HepG2 (cell line): ENCODE data around the gene ATP11A. TPM values are rescaled to one million over a fixed set of nuclear protein-coding genes. Genes with fewer than 3 reads are reported as not detected.
A peak's percentile ranks its signal among the peaks of the same experiment; 100 is the strongest.

Source experiments
- ARID4A ChIP-seq: sonication (generic); formaldehyde crosslinking; IDR thresholded peaks from 2 replicates; pipeline ENCODE4 v1.5.0; 2020; ENCODE audit warnings: mild to moderate bottlenecking, missing genetic modification reagents, borderline replicate concordance
- EEA1 ChIP-seq: sonication (generic); formaldehyde crosslinking; IDR thresholded peaks from 2 replicates; pipeline ENCODE4 v1.5.1; 2020; ENCODE audit warnings: mild to moderate bottlenecking, missing genetic modification reagents, borderline replicate concordance
- EHMT2 ChIP-seq: fragments of 200-600 bp; sonication (generic); IDR thresholded peaks from 2 replicates; pipeline ENCODE4 v1.7.0; 2017; ENCODE audit warnings: antibody characterized with exemption, low read depth, low read length, borderline replicate concordance
- ETV6 ChIP-seq: sonication (generic); formaldehyde crosslinking; conservative IDR thresholded peaks from 2 replicates; pipeline ENCODE4 v1.4.0; 2020; ENCODE audit warnings: missing genetic modification reagents
- FOXO1 ChIP-seq: sonication (generic); formaldehyde crosslinking; IDR thresholded peaks from 2 replicates; pipeline ENCODE4 v1.4.0; 2020; ENCODE audit warnings: missing genetic modification reagents
- KDM4B ChIP-seq: sonication (generic); formaldehyde crosslinking; IDR thresholded peaks from 2 replicates; pipeline ENCODE4 v1.4.0; 2020; ENCODE audit warnings: missing genetic modification reagents
- SKIL ChIP-seq: sonication (generic); formaldehyde crosslinking; IDR thresholded peaks from 2 replicates; pipeline ENCODE4 v1.8.0; 2022; ENCODE audit warnings: missing genetic modification reagents, mild to moderate bottlenecking, moderate library complexity, borderline replicate concordance
- SOX13 ChIP-seq, 3 experiments: fragments of 450-650 bp in 1 of 3; sonication (generic) in 1 of 3; formaldehyde crosslinking in 1 of 3; IDR thresholded peaks in 2 of 3; conservative IDR thresholded peaks in 1 of 3; 2 replicates each; pipeline versions ENCODE4 v1.5.0 to v1.6.1; 2016 to 2020; ENCODE audit warnings: antibody characterized with exemption in 1 of 3, mild to moderate bottlenecking in 1 of 3, missing compliant biosample characterization in 1 of 3, missing genetic modification reagents in 1 of 3, moderate library complexity in 1 of 3
- TFDP2 ChIP-seq: sonication (generic); formaldehyde crosslinking; IDR thresholded peaks from 2 replicates; pipeline ENCODE4 v1.4.0; 2020; ENCODE audit warnings: missing genetic modification reagents
- ZNF280B ChIP-seq: sonication (generic); formaldehyde crosslinking; IDR thresholded peaks from 2 replicates; pipeline ENCODE4 v1.5.0; 2020; ENCODE audit warnings: missing genetic modification reagents, mild to moderate bottlenecking, borderline replicate concordance
- ZNF432 ChIP-seq: sonication (generic); formaldehyde crosslinking; IDR thresholded peaks from 2 replicates; pipeline ENCODE4 v1.5.0; 2020; ENCODE audit warnings: missing genetic modification reagents, mild to moderate bottlenecking, borderline replicate concordance
- ZNF446 ChIP-seq: sonication (generic); formaldehyde crosslinking; IDR thresholded peaks from 2 replicates; pipeline ENCODE4 v1.5.0; 2020; ENCODE audit warnings: mild to moderate bottlenecking, missing genetic modification reagents
- ZNF672 ChIP-seq: sonication (generic); formaldehyde crosslinking; IDR thresholded peaks from 2 replicates; pipeline ENCODE4 v1.8.1; 2022; ENCODE audit warnings: missing genetic modification reagents
- ZNF709 ChIP-seq: sonication (generic); formaldehyde crosslinking; IDR thresholded peaks from 2 replicates; pipeline ENCODE4 v1.5.0; 2020; ENCODE audit warnings: mild to moderate bottlenecking, missing genetic modification reagents
- polyA plus RNA-seq, 8 experiments: library from polyadenylated mRNA; depleted of rRNA in 3 of 8; stranded (reverse) in 7 of 8; unstranded in 1 of 8; fragments of >200 nt; fragmentation: Illumina TruSeq in 4 of 8; extraction: Trizol in 4 of 8; gene quantifications; 2 replicates each; pipeline versions ENCODE4 v1.2.1 to v1.2.3, GENCODE V29; 2011 to 2016; ENCODE audit warnings: low read depth in 4 of 8, missing spikeins in 1 of 8, mixed read lengths in 1 of 8; ENCODE audit not compliant: insufficient read depth in 1 of 8
- total RNA-seq, 5 experiments: library from RNA; depleted of rRNA; stranded (reverse); fragments of >200 nt; fragmentation: Illumina TruSeq; extraction: Trizol; gene quantifications; 2 replicates each; pipeline ENCODE4 v1.2.3, GENCODE V29; 2016; ENCODE audit warnings: low read depth in 1 of 5

Gene ATP11A
- total and polyA plus RNA-seq, 2 of the 13 experiments (the other 11 are each of a cell fraction or from before 2014, with no cell fraction given) = 18.4 to 20.1 TPM

- no peak; the same call in 1 of the 2 replicates for TF ChIP-seq ARID4A (CRISPR knock-in tag)
- peak; percentile 49 for TF ChIP-seq FOXO1
- no peak for TF ChIP-seq SOX13 (IDR thresholded peaks at IDR 0.05)
- TF ChIP-seq SOX13 (CRISPR knock-in tag; conservative IDR thresholded peaks at IDR 0.05 in 1 of 2, IDR thresholded peaks at IDR 0.05 in 1 of 2) = no peak; a peak in 1 of 4 replicates
- no peak for TF ChIP-seq ZNF432
- TF ChIP-seq SKIL (CRISPR knock-in tag) = peak; percentile 60
- no peak for TF ChIP-seq ETV6 (CRISPR knock-in tag)
- no peak for TF ChIP-seq EEA1
- TF ChIP-seq KDM4B = no peak
- peak; percentile 78 for TF ChIP-seq TFDP2 (CRISPR knock-in tag)
- TF ChIP-seq ZNF709 (CRISPR knock-in tag) = no peak
- no peak for TF ChIP-seq ZNF446 (CRISPR knock-in tag)
- TF ChIP-seq ZNF672 (CRISPR knock-in tag) = no peak
- no peak for TF ChIP-seq ZNF280B (CRISPR knock-in tag)
- no peak for TF ChIP-seq EHMT2
Measured at GRCh38 chr13:112892426-112893206, 202.8 kb downstream of the ATP11A start (continued).
